GM23338 (cell line): Measurements from ENCODE around the gene PTPRN2. TPM values are rescaled to one million over a fixed set of nuclear protein-coding genes. Genes with fewer than 3 reads are reported as not detected.

Experiments used
- ATAC-seq: fragments of 200-7000 bp; cut with Tn5 transposase; 3 replicates; pipeline ENCODE4 v1.9.1; 2020
- DNase-seq: peaks from one replicate; pipeline ENCODE4 v3.0.0-alpha.2; 2015; ENCODE audit warnings: low spot score
- H2AFZ ChIP-seq: fragments of 200-600 bp; sonication (generic); 2 replicates; pipeline ENCODE4 v1.8.0; 2016; ENCODE audit warnings: antibody characterized with exemption, mild to moderate bottlenecking, moderate library complexity
- H3F3A ChIP-seq: fragments of 200-600 bp; sonication (generic); replicated peaks from 2 replicates; pipeline ENCODE4 v1.8.0; 2017; ENCODE audit warnings: antibody characterized with exemption, mixed run types, low read depth
- H3K27ac ChIP-seq: fragments of 200-600 bp; sonication (generic); 2 replicates; pipeline ENCODE4 v1.6.1; 2016; ENCODE audit warnings: low read depth
- H3K27me3 ChIP-seq: fragments of 200-600 bp; sonication (generic); 2 replicates; pipeline ENCODE4 v1.8.0; 2016; ENCODE audit warnings: mild to moderate bottlenecking, mixed run types, moderate library complexity; ENCODE audit not compliant: insufficient read depth
- H3K36me3 ChIP-seq: fragments of 200-600 bp; sonication (generic); 2 replicates; pipeline ENCODE4 v1.8.0; 2016; ENCODE audit warnings: mild to moderate bottlenecking; ENCODE audit not compliant: insufficient read depth
- H3K4me1 ChIP-seq: fragments of 200-600 bp; sonication (generic); 2 replicates; pipeline ENCODE4 v1.8.0; 2016; ENCODE audit warnings: mild to moderate bottlenecking, moderate library complexity; ENCODE audit not compliant: insufficient read depth
- H3K4me2 ChIP-seq: fragments of 200-600 bp; sonication (generic); 2 replicates; pipeline ENCODE4 v1.7.1; 2017; ENCODE audit warnings: mixed run types
- H3K4me3 ChIP-seq: fragments of 200-600 bp; sonication (generic); 2 replicates; pipeline ENCODE4 v1.6.1; 2016; ENCODE audit warnings: mixed run types
- H3K79me2 ChIP-seq: fragments of 200-600 bp; sonication (generic); replicated peaks from 2 replicates; pipeline ENCODE4 v1.8.0; 2017; ENCODE audit warnings: mild to moderate bottlenecking; ENCODE audit not compliant: insufficient read depth
- H3K9me2 ChIP-seq: fragments of 200-600 bp; sonication (generic); 2 replicates; pipeline ENCODE4 v1.8.0; 2017; ENCODE audit not compliant: insufficient read depth
- H4K20me1 ChIP-seq: fragments of 200-600 bp; sonication (generic); replicated peaks from 2 replicates; pipeline ENCODE4 v1.8.0; 2017; ENCODE audit warnings: mild to moderate bottlenecking; ENCODE audit not compliant: insufficient read depth
- H3K27ac Mint-ChIP-seq: 2 replicates; pipeline ENCODE4 v1.8.0; 2020; ENCODE audit warnings: inconsistent platforms, mild to moderate bottlenecking, moderate library complexity, mixed read lengths
- H3K27me3 Mint-ChIP-seq: 3 replicates; pipeline ENCODE4 v1.8.0; 2022; ENCODE audit warnings: low read depth, mild to moderate bottlenecking, moderate library complexity, mixed read lengths, inconsistent platforms; ENCODE audit not compliant: insufficient read depth, poor library complexity
- H3K36me3 Mint-ChIP-seq: 3 replicates; pipeline ENCODE4 v1.8.0; 2021; ENCODE audit warnings: low read depth, mild to moderate bottlenecking, inconsistent platforms, moderate library complexity, mixed read lengths
- H3K4me1 Mint-ChIP-seq: 3 replicates; pipeline ENCODE4 v1.8.0; 2020; ENCODE audit warnings: mild to moderate bottlenecking, inconsistent platforms, mixed read lengths
- H3K4me3 Mint-ChIP-seq: 3 replicates; pipeline ENCODE4 v1.8.0; 2021; ENCODE audit warnings: moderate library complexity, mild to moderate bottlenecking, inconsistent platforms, mixed read lengths
- H3K9me3 Mint-ChIP-seq: 3 replicates; pipeline ENCODE4 v1.8.0; 2020; ENCODE audit warnings: moderate library complexity, mild to moderate bottlenecking, inconsistent platforms, mixed read lengths
- CREB1 ChIP-seq: fragments of 250-450 bp; sonication (Bioruptor Pico); IDR thresholded peaks from 2 replicates; pipeline ENCODE4 v1.5.0; 2020; ENCODE audit warnings: low read depth, mild to moderate bottlenecking, moderate library complexity
- EZH2 ChIP-seq: fragments of 200-600 bp; sonication (generic); IDR thresholded peaks from one replicate; pipeline ENCODE4 v1.8.0; 2017; ENCODE audit warnings: antibody characterized with exemption, mild to moderate bottlenecking, low read depth; ENCODE audit not compliant: unreplicated experiment
- EZH2phosphoT487 ChIP-seq: fragments of 200-600 bp; sonication (generic); IDR thresholded peaks from one replicate; pipeline ENCODE4 v1.8.1; 2018; ENCODE audit warnings: antibody characterized with exemption; ENCODE audit not compliant: unreplicated experiment
- JUNB ChIP-seq: IDR thresholded peaks from one replicate; pipeline ENCODE4 v1.6.1; 2016; ENCODE audit warnings: antibody characterized with exemption; ENCODE audit not compliant: unreplicated experiment
- NANOG ChIP-seq: IDR thresholded peaks from 2 replicates; pipeline ENCODE4 v1.6.1; 2016; ENCODE audit warnings: antibody characterized with exemption, borderline replicate concordance
- POLR2AphosphoS5 ChIP-seq: IDR thresholded peaks from 2 replicates; pipeline ENCODE4 v1.6.1; 2016; ENCODE audit warnings: antibody characterized with exemption, low read depth
- STAT1 ChIP-seq: IDR thresholded peaks from one replicate; pipeline ENCODE4 v1.6.1; 2016; ENCODE audit warnings: antibody characterized with exemption; ENCODE audit not compliant: unreplicated experiment
- ZNF114 ChIP-seq: fragments of 250-450 bp; sonication (Bioruptor Pico); IDR thresholded peaks from 2 replicates; pipeline ENCODE4 v1.5.0; 2020; ENCODE audit warnings: mild to moderate bottlenecking, moderate library complexity
- ZNF331 ChIP-seq: fragments of 250-450 bp; sonication (Bioruptor Pico); IDR thresholded peaks from 2 replicates; pipeline ENCODE4 v1.5.0; 2020; ENCODE audit warnings: low read depth, mild to moderate bottlenecking, moderate library complexity
- polyA plus RNA-seq: library from polyadenylated mRNA; unstranded; fragments of >200 nt; fragmentation: Nextera tagmentation; extraction: Ambion mirVana; gene quantifications from 2 replicates; pipeline ENCODE4 v1.2.1, GENCODE V29; 2016
- total RNA-seq: library from RNA; depleted of rRNA; stranded (reverse); fragments of >200 nt; shearing (Covaris generic); gene quantifications from 2 replicates; pipeline ENCODE4 v1.2.3, GENCODE V29; 2014
- TF ChIP-seq, protein P1 (sequence below), 2 experiments: fragments of 200-600 bp in 1 of 2; sonication (generic) in 1 of 2; conservative IDR thresholded peaks; 2 replicates each; pipeline versions ENCODE4 v1.5.1 to v1.6.1; 2016 to 2017; ENCODE audit warnings: antibody characterized with exemption in 2 of 2, low read depth in 2 of 2, mild to moderate bottlenecking in 2 of 2, moderate library complexity in 1 of 2

PTPRN2 gene
- total and polyA plus RNA-seq, 2 experiments from 2014 or later, result 0.87 to 4.0 TPM

DNA sequence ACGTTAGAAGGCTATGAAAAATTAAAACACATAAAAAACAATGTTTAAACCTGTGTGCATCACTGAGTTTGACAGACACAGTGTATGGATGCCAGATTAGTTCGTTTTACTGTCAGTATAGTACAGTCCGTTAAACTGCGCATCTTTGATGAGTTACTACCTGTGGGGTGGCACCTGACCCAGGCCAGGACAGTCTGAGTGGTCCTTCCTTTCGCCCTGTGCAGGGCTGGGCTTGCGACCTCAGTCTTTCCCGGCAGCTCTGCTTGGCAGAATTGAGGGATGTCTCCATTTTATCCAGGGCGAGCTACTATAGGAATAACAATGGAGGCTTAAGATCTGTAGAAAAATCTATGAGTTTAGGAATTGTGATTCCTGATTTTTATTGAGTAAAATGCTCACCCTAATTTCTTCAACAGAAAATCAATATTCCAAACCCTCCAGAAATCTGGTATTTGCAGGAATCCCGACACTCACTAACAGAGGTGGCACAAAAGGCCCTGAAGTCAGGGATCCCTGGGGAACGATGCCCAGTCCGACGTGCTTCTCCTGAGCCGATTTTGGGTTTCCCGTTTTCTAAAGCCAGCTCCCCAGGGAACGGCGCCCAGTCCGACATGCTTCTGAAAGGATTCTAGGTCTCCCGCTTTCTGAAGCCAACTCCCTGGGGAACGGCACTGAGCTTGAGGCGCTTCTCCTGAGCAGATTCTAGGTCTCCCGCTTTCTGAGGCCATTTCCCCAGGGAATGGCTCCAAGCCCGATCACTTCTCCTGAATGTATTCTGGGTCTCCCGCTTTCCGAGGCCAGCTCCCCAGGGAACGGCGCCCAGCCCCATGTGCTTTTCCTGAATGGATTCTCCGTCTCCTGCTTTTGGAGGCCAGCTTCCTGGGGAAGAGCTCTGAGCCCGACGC lies 873.2 kb downstream of the PTPRN2 start:
- Mint-ChIP-seq H3K36me3 (peaks cover 53% of the 10 kb centered on the region), H3K4me1 (no peaks in the 10 kb centered on the region), H3K9me3 (peaks cover 85% of the 10 kb centered on the region), H3K27me3 (peaks cover 9% of the 10 kb centered on the region), H3K4me3 (no peak overlapping the region), H3K27ac (no peak overlapping the region)
- H3K27ac ChIP-seq, result no peak overlapping the region
- no peak overlapping the region for H3K4me2 ChIP-seq
- no peak for TF ChIP-seq JUNB
- TF ChIP-seq STAT1, result no peak
- no peak for TF ChIP-seq CREB1 (CRISPR knock-in tag)
- no peaks in the 10 kb centered on the region for H4K20me1 ChIP-seq
- no peaks in the 10 kb centered on the region for H3F3A ChIP-seq
- H3K4me3 ChIP-seq, result no peak overlapping the region
- H3K4me1 ChIP-seq, result no peaks in the 10 kb centered on the region
- no peaks in the 10 kb centered on the region for H3K27me3 ChIP-seq
- no peaks in the 10 kb centered on the region for H3K9me2 ChIP-seq
- no peaks in the 10 kb centered on the region for H3K36me3 ChIP-seq
- DNase-seq (no peak), ATAC-seq (no peak)
- H2AFZ ChIP-seq, result no peak overlapping the region
- H3K79me2 ChIP-seq, result no peaks in the 10 kb centered on the region

DNA sequence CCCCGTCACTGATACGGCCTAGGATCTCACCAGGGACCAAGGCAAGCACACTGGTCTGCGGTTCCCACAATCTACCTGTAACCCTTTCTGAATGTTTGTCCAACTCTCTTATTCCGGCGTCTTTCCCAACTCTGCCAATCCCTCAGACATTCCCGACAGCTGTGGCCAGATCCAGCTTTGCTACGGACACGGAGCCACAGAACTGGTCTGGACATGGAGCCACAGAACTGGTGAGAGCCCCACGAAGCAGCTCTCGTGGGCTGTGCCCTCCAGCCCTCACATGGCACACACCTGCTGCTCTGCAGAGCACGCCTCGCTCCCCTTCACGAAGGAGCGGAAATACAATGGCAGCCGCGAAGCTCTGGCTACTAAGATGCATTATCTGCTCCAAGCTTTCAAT lies 874.0 kb downstream of the PTPRN2 start:
- Histone ChIP-seq H3K4me1 (no peaks in the 10 kb centered on the region), H4K20me1 (no peaks in the 10 kb centered on the region), H3K36me3 (no peaks in the 10 kb centered on the region), H3K27ac (no peak overlapping the region), H3K9me2 (no peaks in the 10 kb centered on the region), H3K27me3 (no peaks in the 10 kb centered on the region), H3F3A (no peaks in the 10 kb centered on the region), H3K4me2 (no peak overlapping the region), H2AFZ (no peak overlapping the region), H3K4me3 (no peak overlapping the region), H3K79me2 (no peaks in the 10 kb centered on the region)
- H3K27ac Mint-ChIP-seq, result no peak overlapping the region
- no peaks in the 10 kb centered on the region for H3K4me1 Mint-ChIP-seq
- H3K9me3 Mint-ChIP-seq, result peaks cover 85% of the 10 kb centered on the region
- TF ChIP-seq EZH2, result no peak
- no peak for TF ChIP-seq ZNF331
- no peak for TF ChIP-seq JUNB
- TF ChIP-seq NANOG, result no peak
- no peak for TF ChIP-seq EZH2phosphoT487
- TF ChIP-seq, protein P1, sequence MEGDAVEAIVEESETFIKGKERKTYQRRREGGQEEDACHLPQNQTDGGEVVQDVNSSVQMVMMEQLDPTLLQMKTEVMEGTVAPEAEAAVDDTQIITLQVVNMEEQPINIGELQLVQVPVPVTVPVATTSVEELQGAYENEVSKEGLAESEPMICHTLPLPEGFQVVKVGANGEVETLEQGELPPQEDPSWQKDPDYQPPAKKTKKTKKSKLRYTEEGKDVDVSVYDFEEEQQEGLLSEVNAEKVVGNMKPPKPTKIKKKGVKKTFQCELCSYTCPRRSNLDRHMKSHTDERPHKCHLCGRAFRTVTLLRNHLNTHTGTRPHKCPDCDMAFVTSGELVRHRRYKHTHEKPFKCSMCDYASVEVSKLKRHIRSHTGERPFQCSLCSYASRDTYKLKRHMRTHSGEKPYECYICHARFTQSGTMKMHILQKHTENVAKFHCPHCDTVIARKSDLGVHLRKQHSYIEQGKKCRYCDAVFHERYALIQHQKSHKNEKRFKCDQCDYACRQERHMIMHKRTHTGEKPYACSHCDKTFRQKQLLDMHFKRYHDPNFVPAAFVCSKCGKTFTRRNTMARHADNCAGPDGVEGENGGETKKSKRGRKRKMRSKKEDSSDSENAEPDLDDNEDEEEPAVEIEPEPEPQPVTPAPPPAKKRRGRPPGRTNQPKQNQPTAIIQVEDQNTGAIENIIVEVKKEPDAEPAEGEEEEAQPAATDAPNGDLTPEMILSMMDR (conservative IDR thresholded peaks at IDR 0.05; ENCODE audit: low read depth in 2 of 2), result no peak
- no peak for TF ChIP-seq POLR2AphosphoS5
- no peak for TF ChIP-seq ZNF114
- H3K4me3 Mint-ChIP-seq, result no peak overlapping the region
- DNase-seq, result no peak
- no peak for ATAC-seq
- peaks cover 57% of the 10 kb centered on the region for H3K36me3 Mint-ChIP-seq
- peaks cover 5% of the 10 kb centered on the region for H3K27me3 Mint-ChIP-seq
